K562 (cell line): Measurements from ENCODE around the gene SPOCK3. TPM values are rescaled to one million over a fixed set of nuclear protein-coding genes. Genes with fewer than 3 reads are reported as not detected.

Experiments used
- ATAC-seq: fragments of 200-7000 bp; cut with Tn5 transposase; 3 replicates; pipeline ENCODE4 v1.9.1; 2020; ENCODE audit warnings: moderate library complexity
- BruUV-seq: library from RNA; stranded (reverse); fragments of 400-500 nt; replicated peaks from 2 replicates; lab custom pipeline; 2021; lab: Mats Ljungman, UMichigan
- CTCF ChIA-PET: fragments of 300-600 bp; formaldehyde crosslinking; extraction: SDS; loops from one replicate; lab custom pipeline; 2021; ENCODE audit warnings: low intra/inter-chr PET ratio; lab: Yijun Ruan, JAX
- POLR2A ChIA-PET: fragments of 300-600, 350-650 bp; sonication (Branson Sonifier 250); formaldehyde crosslinking; extraction: SDS; loops from one replicate; lab custom pipeline; 2021; ENCODE audit warnings: antibody characterized with exemption, inconsistent platforms; lab: Yijun Ruan, JAX
- DNase-seq, 4 experiments: peaks; one replicate each; pipeline versions ENCODE4 v3.0.0 to v3.0.0-alpha.2; 2011 to 2018; ENCODE audit warnings: low spot score in 3 of 4, mixed read lengths in 3 of 4; ENCODE audit errors: extremely low read depth in 1 of 4
- FAIRE-seq: peaks from 2 replicates; lab custom pipeline; 2011; peaks lifted over from hg19 to GRCh38; lab: Jason Lieb, UNC
- H2AFZ ChIP-seq: 2 replicates; pipeline ENCODE4 v1.6.0; 2011; ENCODE audit warnings: low read depth, low read length, control low read depth, inconsistent platforms
- H3K27ac ChIP-seq: fragments of 200-600 bp; 3 replicates; pipeline ENCODE4 v1.8.0; 2011; ENCODE audit warnings: low read depth, mild to moderate bottlenecking, control low read depth, inconsistent platforms, low read length, moderate library complexity, mixed read lengths; ENCODE audit errors: extremely low read depth
- H3K27me3 ChIP-seq, 2 experiments: fragments of 300-600 bp in 1 of 2; 2 replicates in 1 of 2; 3 replicates in 1 of 2; pipeline versions ENCODE4 v1.6.0 to v1.8.0; 2011; ENCODE audit warnings: inconsistent platforms in 2 of 2, low read length in 2 of 2, mild to moderate bottlenecking in 1 of 2, mixed read lengths in 1 of 2, moderate library complexity in 1 of 2; ENCODE audit not compliant: control insufficient read depth in 2 of 2, insufficient read depth in 2 of 2
- H3K36me3 ChIP-seq: fragments of 300-600 bp; 3 replicates; pipeline ENCODE4 v1.8.0; 2011; ENCODE audit warnings: mild to moderate bottlenecking, low read length, inconsistent platforms; ENCODE audit not compliant: control insufficient read depth, insufficient read depth
- H3K4me1 ChIP-seq, 2 experiments: fragments of 200-600 bp in 1 of 2; replicated peaks in 1 of 2; 2 replicates in 1 of 2; 3 replicates in 1 of 2; pipeline versions ENCODE4 v1.5.1 to v1.8.0; 2011; ENCODE audit warnings: inconsistent platforms in 2 of 2, low read length in 2 of 2, mild to moderate bottlenecking in 1 of 2, mixed read lengths in 1 of 2, moderate library complexity in 1 of 2; ENCODE audit not compliant: control insufficient read depth in 2 of 2, insufficient read depth in 2 of 2
- H3K4me2 ChIP-seq: 2 replicates; pipeline ENCODE4 v1.6.1; 2011; ENCODE audit warnings: low read length, control low read depth, inconsistent platforms, mixed read lengths; ENCODE audit not compliant: insufficient read depth
- H3K4me3 ChIP-seq: fragments of 200-600 bp; sonication (generic), shearing (Covaris generic); 2 replicates; pipeline ENCODE4 v1.5.1; 2016; ENCODE audit warnings: control low read depth, inconsistent platforms
- H3K79me2 ChIP-seq: fragments of 200-600 bp; 3 replicates; pipeline ENCODE4 v1.8.0; 2011; ENCODE audit warnings: low read length, inconsistent platforms; ENCODE audit not compliant: control insufficient read depth, insufficient read depth
- H3K9ac ChIP-seq, 2 experiments: 2 replicates each; pipeline versions ENCODE4 v1.6.0 to v1.6.1; 2011; ENCODE audit warnings: low read depth in 2 of 2, low read length in 2 of 2, control low read depth in 1 of 2, inconsistent platforms in 1 of 2, mild to moderate bottlenecking in 1 of 2, mixed read lengths in 1 of 2; ENCODE audit not compliant: insufficient read depth in 1 of 2
- H3K9me1 ChIP-seq: one replicate; pipeline ENCODE4 v1.6.0; 2011; ENCODE audit warnings: inconsistent platforms, mild to moderate bottlenecking, low read length, moderate library complexity; ENCODE audit not compliant: control insufficient read depth, insufficient read depth
- H3K9me3 ChIP-seq: replicated peaks from 2 replicates; pipeline ENCODE4 v1.5.1; 2011; ENCODE audit warnings: low read depth, low read length, inconsistent platforms; ENCODE audit not compliant: control insufficient read depth, insufficient read depth
- H4K20me1 ChIP-seq: replicated peaks from 2 replicates; pipeline ENCODE4 v1.6.1; 2011; ENCODE audit warnings: low read length, inconsistent platforms, mixed read lengths; ENCODE audit not compliant: control insufficient read depth, insufficient read depth
- ARHGAP35 ChIP-seq: fragments of 450-650 bp; IDR thresholded peaks from 2 replicates; pipeline ENCODE4 v1.6.1; 2018; ENCODE audit not compliant: partially characterized antibody
- BCOR ChIP-seq: fragments of 450-650 bp; IDR thresholded peaks from 2 replicates; pipeline ENCODE4 v1.6.1; 2016
- E2F1 ChIP-seq: sonication (generic); formaldehyde crosslinking; IDR thresholded peaks from 2 replicates; pipeline ENCODE4 v1.8.1; 2023; ENCODE audit warnings: mild to moderate bottlenecking, missing genetic modification reagents, moderate library complexity
- HDAC3 ChIP-seq: fragments of 450-650 bp; IDR thresholded peaks from 2 replicates; pipeline ENCODE4 v1.6.1; 2018; ENCODE audit warnings: borderline replicate concordance, mild to moderate bottlenecking, moderate library complexity; ENCODE audit not compliant: partially characterized antibody
- HNRNPK ChIP-seq: fragments of 200-400 bp; formaldehyde crosslinking; IDR thresholded peaks from one replicate; pipeline ENCODE4 v1.6.1; 2018; ENCODE audit warnings: mild to moderate bottlenecking, low read depth, low read length; ENCODE audit not compliant: poor library complexity, severe bottlenecking
- KLF16 ChIP-seq: IDR thresholded peaks from 2 replicates; pipeline ENCODE4 v1.6.1; 2016; ENCODE audit warnings: antibody characterized with exemption
- RBBP5 ChIP-seq: fragments of 200-600 bp; sonication (generic); IDR thresholded peaks from 2 replicates; pipeline ENCODE4 v1.6.1; 2012; ENCODE audit warnings: borderline replicate concordance, mild to moderate bottlenecking, low read length, control low read depth, inconsistent platforms; ENCODE audit not compliant: insufficient read depth, poor library complexity, severe bottlenecking
- TRIM24 ChIP-seq, 2 experiments: fragments of 450-650 bp; IDR thresholded peaks; 2 replicates each; pipeline ENCODE4 v1.6.1; 2016
- ZNF12 ChIP-seq: sonication (generic); formaldehyde crosslinking; IDR thresholded peaks from 2 replicates; pipeline ENCODE4 v1.4.0; 2020; ENCODE audit warnings: mild to moderate bottlenecking, missing genetic modification reagents
- ZNF239 ChIP-seq: fragments of 250-450 bp; sonication (Bioruptor Pico); IDR thresholded peaks from 2 replicates; pipeline ENCODE4 v1.4.0; 2020; ENCODE audit warnings: mild to moderate bottlenecking
- WGBS: fragments of 100-300 bp; shearing (Covaris generic); methylation state at CpG from one replicate; pipeline ENCODE4 v1.1.6; 2016; ENCODE audit warnings: low coverage, mixed read lengths; ENCODE audit not compliant: insufficient coverage; ENCODE audit errors: missing lambda C conversion rate; 5-methylcytosine and 5-hydroxymethylcytosine counted together
- in situ Hi-C: fragments of 300-500 bp; cut with MboI; formaldehyde crosslinking; loops from 4 replicates; pipeline ENCODE4 v1.15.0; 2018; ENCODE audit warnings: inconsistent platforms, mixed read lengths
- intact Hi-C: fragments of 100-400 bp; cut with micrococcal nuclease; formaldehyde crosslinking; loops from 2 replicates; pipeline ENCODE4 v1.14.2; 2022
- polyA plus RNA-seq, 8 experiments: library from polyadenylated mRNA; depleted of rRNA in 4 of 8; stranded (reverse) in 5 of 8; unstranded in 3 of 8; fragments of >200 nt; fragmentation: Nextera tagmentation in 2 of 8; fragmentation: Illumina TruSeq in 1 of 8; extraction: Ambion mirVana in 2 of 8; extraction: Trizol in 1 of 8; gene quantifications; 2 replicates each; pipeline versions ENCODE4 v1.2.1 to v1.2.3, GENCODE V29; 2011 to 2014; ENCODE audit warnings: inconsistent platforms in 1 of 8, missing spikeins in 1 of 8
- total RNA-seq, 7 experiments: library from RNA; depleted of rRNA in 6 of 7; stranded (reverse); fragments of >200 nt in 6 of 7; fragmentation: Illumina TruSeq in 2 of 7; extraction: Trizol in 2 of 7; gene quantifications; 2 replicates each; pipeline versions ENCODE4 v1.2.1 to v1.2.3, GENCODE V29; 2011 to 2021; ENCODE audit warnings: low replicate concordance in 1 of 7

Gene SPOCK3
- total and polyA plus RNA-seq, 9 of the 15 experiments (the other 6 are each of a cell fraction or from before 2014, with no cell fraction given), result not detected

GRCh38 chr4:167232805-167233684 lies 1.2 kb downstream of the SPOCK3 start:
- H3K27ac ChIP-seq, result no peak overlapping the region
- intact Hi-C loops (no loop called here), in situ Hi-C loops (no loop called here)
- no peaks in the 10 kb centered on the region for H3K4me1 ChIP-seq
- H3K9me1 ChIP-seq, result no peaks in the 10 kb centered on the region
- no peaks in the 10 kb centered on the region for H3K36me3 ChIP-seq
- no peaks in the 10 kb centered on the region for H3K9me3 ChIP-seq
- H3K9ac ChIP-seq, result no peak overlapping the region
- 1% methylated on average over 25 of the region's 25 CpGs for WGBS
- no peak for DNase-seq
- no peaks in the 10 kb centered on the region for H4K20me1 ChIP-seq
- no peaks in the 10 kb centered on the region for H3K27me3 ChIP-seq
- CTCF ChIA-PET, result no interaction called here
- FAIRE-seq, result no peak
- H3K4me3 ChIP-seq, result no peak overlapping the region
- TF ChIP-seq KLF16 (no peak), TRIM24 (IDR thresholded peaks at IDR 0.05) (no peak), HDAC3 (no peak), ZNF239 (CRISPR knock-in tag) (no peak), ARHGAP35 (no peak), ZNF12 (CRISPR knock-in tag) (no peak), HNRNPK (no peak), BCOR (no peak), E2F1 (CRISPR knock-in tag) (no peak), RBBP5 (no peak)
- no peak overlapping the region for H2AFZ ChIP-seq
- no peak for ATAC-seq
- no peaks in the 10 kb centered on the region for H3K79me2 ChIP-seq
- no TSS peak for BruUV-seq
- POLR2A ChIA-PET, result no interaction called here
- no peak overlapping the region for H3K4me2 ChIP-seq
